GM19468 (cell line): Measurements from ENCODE around the gene CES3.

ENCODE experiments used
- ATAC-seq: cut with Tn5 transposase; IDR thresholded peaks from one replicate; pipeline ENCODE4 v1.9.1; 2021; ENCODE audit warnings: mild to moderate bottlenecking, moderate library complexity, moderate number of reproducible peaks; ENCODE audit not compliant: unreplicated experiment; ENCODE audit errors: extremely low read depth

Gene CES3

GRCh38 chr16:67023689-67024088 is 62.6 kb downstream of the CES3 start:
- no peak for ATAC-seq
